T-helper 2 cell (primary cell): ENCODE results near the gene GRK1.

Experiments used
- DNase-seq, 5 experiments: peaks; one replicate each; pipeline versions ENCODE4 v3.0.0 to v3.0.0-alpha.2; 2012 to 2022

GRK1 gene

GRCh38 chr13:113730831-113731191, 63.8 kb downstream of the GRK1 start:
- no peak for DNase-seq

- DNase-seq, result no peak
These were observed 64.5 kb downstream of the GRK1 start for GRCh38 chr13:113731192-113732175.

GRCh38 chr13:113732176-113732960, 65.3 kb downstream of the GRK1 start:
- no peak for DNase-seq

- DNase-seq, result no peak
These were observed 66.2 kb downstream of the GRK1 start for GRCh38 chr13:113732961-113733950.

- DNase-seq, result no peak
These were observed 67.2 kb downstream of the GRK1 start for GRCh38 chr13:113734099-113734825.

GRCh38 chr13:113734826-113735125, 67.8 kb downstream of the GRK1 start:
- DNase-seq, result no peak

- no peak for DNase-seq
These were observed 68.2 kb downstream of the GRK1 start for GRCh38 chr13:113735194-113735593.

- DNase-seq, result no peak
These were observed 68.7 kb downstream of the GRK1 start for GRCh38 chr13:113735750-113736149.

GRCh38 chr13:113736258-113736731, 69.3 kb downstream of the GRK1 start:
- DNase-seq, result no peak

GRCh38 chr13:113737803-113738202, 70.8 kb downstream of the GRK1 start:
- DNase-seq, result no peak

- no peak for DNase-seq
These were observed 72.7 kb downstream of the GRK1 start for GRCh38 chr13:113739527-113740285.

- DNase-seq, result no peak
These were observed 73.2 kb downstream of the GRK1 start for GRCh38 chr13:113740286-113740556.

GRCh38 chr13:113740661-113741060, 73.6 kb downstream of the GRK1 start:
- no peak for DNase-seq

GRCh38 chr13:113741191-113741668, 74.2 kb downstream of the GRK1 start:
- DNase-seq, result peak in 1 of 5 experiments; percentile 24

- DNase-seq, result no peak
These were observed 75.0 kb downstream of the GRK1 start for GRCh38 chr13:113742000-113742441.

- DNase-seq, result no peak
These were observed 75.6 kb downstream of the GRK1 start for GRCh38 chr13:113742445-113743120.

GRCh38 chr13:113743366-113744195, 76.6 kb downstream of the GRK1 start:
- DNase-seq, result no peak

- no peak for DNase-seq
These were observed 77.4 kb downstream of the GRK1 start for GRCh38 chr13:113744197-113745000.

GRCh38 chr13:113745059-113745458, 78.0 kb downstream of the GRK1 start:
- no peak for DNase-seq
